ENCODE results near the gene ORM2.

- TF ChIP-seq, protein P1, sequence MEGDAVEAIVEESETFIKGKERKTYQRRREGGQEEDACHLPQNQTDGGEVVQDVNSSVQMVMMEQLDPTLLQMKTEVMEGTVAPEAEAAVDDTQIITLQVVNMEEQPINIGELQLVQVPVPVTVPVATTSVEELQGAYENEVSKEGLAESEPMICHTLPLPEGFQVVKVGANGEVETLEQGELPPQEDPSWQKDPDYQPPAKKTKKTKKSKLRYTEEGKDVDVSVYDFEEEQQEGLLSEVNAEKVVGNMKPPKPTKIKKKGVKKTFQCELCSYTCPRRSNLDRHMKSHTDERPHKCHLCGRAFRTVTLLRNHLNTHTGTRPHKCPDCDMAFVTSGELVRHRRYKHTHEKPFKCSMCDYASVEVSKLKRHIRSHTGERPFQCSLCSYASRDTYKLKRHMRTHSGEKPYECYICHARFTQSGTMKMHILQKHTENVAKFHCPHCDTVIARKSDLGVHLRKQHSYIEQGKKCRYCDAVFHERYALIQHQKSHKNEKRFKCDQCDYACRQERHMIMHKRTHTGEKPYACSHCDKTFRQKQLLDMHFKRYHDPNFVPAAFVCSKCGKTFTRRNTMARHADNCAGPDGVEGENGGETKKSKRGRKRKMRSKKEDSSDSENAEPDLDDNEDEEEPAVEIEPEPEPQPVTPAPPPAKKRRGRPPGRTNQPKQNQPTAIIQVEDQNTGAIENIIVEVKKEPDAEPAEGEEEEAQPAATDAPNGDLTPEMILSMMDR (conservative IDR thresholded peaks at IDR 0.05; ENCODE audit: low read length), result no peak
- TF ChIP-seq EZH2phosphoT487 (IDR thresholded peaks at IDR 0.05; ENCODE audit: borderline replicate concordance), result no peak
Observed at GRCh38 chr9:114375386-114376175, 45.9 kb downstream of the ORM2 start.

Measured in Loucy (cell line).